Heart left ventricle (tissue), 16 donors: ENCODE results near the gene GPR12. TPM values are rescaled to one million over a fixed set of nuclear protein-coding genes. Genes with fewer than 3 reads are reported as not detected.

ENCODE experiments used
- ATAC-seq, 4 donors: fragments of 200-7000 bp; cut with Tn5 transposase; one replicate each; pipeline ENCODE4 v1.9.1; 2020 to 2022; ENCODE audit warnings: moderate library complexity in 4 of 4, mild to moderate bottlenecking in 3 of 4, moderate number of reproducible peaks in 1 of 4
- DNase-seq, 5 donors: peaks; one replicate each; pipeline ENCODE4 v3.0.0-alpha.2; 2020
- H3K27ac ChIP-seq, 12 donors: fragments of 200-600 bp; sonication (generic) in 4 of 12; one replicate each; pipeline versions ENCODE4 v1.5.0 to v1.8.0; 2016 to 2022; ENCODE audit warnings: mild to moderate bottlenecking in 2 of 12
- H3K27me3 ChIP-seq, 9 donors: fragments of 200-600 bp; sonication (generic) in 2 of 9; one replicate each; pipeline versions ENCODE4 v1.5.1 to v1.8.0; 2016 to 2022; ENCODE audit warnings: mild to moderate bottlenecking in 3 of 9
- H3K36me3 ChIP-seq, 9 donors: fragments of 200-600 bp; sonication (generic) in 2 of 9; one replicate each; pipeline versions ENCODE4 v1.5.0 to v1.8.0; 2018 to 2022; ENCODE audit warnings: mild to moderate bottlenecking in 2 of 9
- H3K4me1 ChIP-seq, 12 donors: fragments of 200-600 bp; sonication (generic) in 4 of 12; one replicate each; pipeline versions ENCODE4 v1.5.0 to v1.8.0; 2016 to 2022; ENCODE audit warnings: mild to moderate bottlenecking in 3 of 12
- H3K4me3 ChIP-seq, 12 donors: fragments of 200-600 bp; sonication (generic) in 4 of 12; one replicate each; pipeline versions ENCODE4 v1.5.0 to v1.8.0; 2017 to 2022; ENCODE audit warnings: mild to moderate bottlenecking in 9 of 12, moderate library complexity in 4 of 12
- H3K9me3 ChIP-seq, 12 donors: fragments of 200-600 bp; sonication (generic) in 4 of 12; one replicate each; pipeline versions ENCODE4 v1.5.0 to v1.8.0; 2016 to 2022; ENCODE audit warnings: mild to moderate bottlenecking in 1 of 12
- POLR2A ChIP-seq, 2 donors: fragments of 450-650 bp; IDR thresholded peaks; one replicate each; pipeline ENCODE4 v1.6.1; 2017; ENCODE audit warnings: antibody characterized with exemption in 2 of 2, mild to moderate bottlenecking in 2 of 2, moderate library complexity in 2 of 2
- WGBS, 4 donors: extraction: QIAGEN DNeasy Blood & Tissue Kit in 2 of 4; methylation state at CpG; one replicate each; pipeline versions ENCODE4 v1.1.5 to v1.1.7; 2013 to 2018; 5-methylcytosine and 5-hydroxymethylcytosine counted together
- intact Hi-C, 10 donors: fragments of 100-400 bp; cut with DNase I; formaldehyde crosslinking; loops; one replicate each; pipeline versions ENCODE4 v1.11.1 to v1.14.2; 2022
- polyA plus RNA-seq, 2 donors: library from polyadenylated mRNA; stranded (reverse); fragments of 200-250 nt; gene quantifications; one replicate each; pipeline ENCODE4 v1.2.3, GENCODE V29; 2013
- total RNA-seq, 9 donors: library from RNA; depleted of rRNA in 2 of 9; stranded (reverse); fragments of >200 nt in 2 of 9; fragmentation: NEBNext Ultra II Directional in 3 of 9; extraction: Animal tissue kit (Norgen Biotek cat#: 25700) in 3 of 9; gene quantifications; one replicate each; pipeline versions ENCODE4 v1.1.0 to v1.2.4, GENCODE V29; 2016 to 2023
- TF ChIP-seq, protein P1 (sequence below), 12 donors: fragments of 200-600 bp; sonication (generic) in 4 of 12; IDR thresholded peaks; one replicate each; pipeline versions ENCODE4 v1.5.0 to v1.8.0; 2018 to 2022; ENCODE audit warnings: antibody characterized with exemption in 12 of 12, mild to moderate bottlenecking in 5 of 12
- donor health status: ischemic (EF 13 %, LVEDD 7.1; RV severe dilation, severe dysfunction).
- donor health status: healthy with polysubstance abuse.
- donor health status: DM: no; HTN: yes; CAD: no.
- donor health status: DM: no; HTN: no; CAD: no.
- donor health status: ischemic (EF 25% LVEDD 6.9; RV normal size, moderate dysfunction).
- donor health status: ischemic (EF 25% LVEDD 5.7; RV mildly dilated, moderate dysfunction).
- donor health status: healthy.
- donor health status: DM: yes; HTN: yes; CAD: no.
- donor health status: ischemic (EF 35%, LVEDD 5.7; RV mildly dilated, moderate dysfunction).
- donor health status: nonischemic (EF 11% LVEDD 7.7; RV severe dilation, severe dysfunction).
- donor health status: DM: yes; HTN: yes; CAD: no.
- donor health status: PGD.
- donor health status: ischemic (EF 29% LVEDD 5.4; RV normal size, mild dysfunction).
- donor health status: nonischemic (EF 23%, LVEDD 6.1; RV moderate dilation, normal function).

Gene GPR12
- total and polyA plus RNA-seq, 11 donors = 0.01 to 0.20 (median 0.15) TPM; not detected in 4

DNA sequence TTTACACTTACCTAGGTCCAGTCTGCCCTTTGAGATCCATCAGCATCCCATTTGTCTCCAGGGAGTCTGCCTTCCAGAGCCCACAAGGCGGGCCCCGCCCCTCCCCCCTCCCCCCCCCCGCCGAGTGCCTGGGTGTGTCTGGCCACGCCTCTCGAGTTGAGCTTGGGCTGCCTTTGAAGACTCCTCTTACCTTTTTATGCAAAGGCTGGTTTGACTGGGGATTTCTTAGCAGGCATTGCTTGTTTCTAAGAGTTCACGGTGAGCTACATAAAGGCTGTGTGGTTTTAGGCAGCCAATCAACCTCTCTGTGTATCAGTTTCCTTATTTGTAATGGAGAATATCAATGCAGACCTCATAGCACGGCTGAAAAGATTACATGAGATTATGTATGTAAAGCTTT is 11.3 kb downstream of the GPR12 start:
- WGBS, 4 donors = 20 to 32% (median 27%) methylated on average over 8 of the region's 8 CpGs
- no peak for ATAC-seq
- Histone ChIP-seq H3K9me3 (no peaks in the 10 kb centered on the region), H3K4me1 (no peaks in the 10 kb centered on the region), H3K36me3 (no peaks in the 10 kb centered on the region), H3K27ac (no peak overlapping the region), H3K4me3 (no peak overlapping the region), H3K27me3 (peaks cover 0 to 35% (median 10%) of the 10 kb centered on the region in 9 donors)
- intact Hi-C loops = no loop called here
- DNase-seq = no peak
- TF ChIP-seq, protein P1, sequence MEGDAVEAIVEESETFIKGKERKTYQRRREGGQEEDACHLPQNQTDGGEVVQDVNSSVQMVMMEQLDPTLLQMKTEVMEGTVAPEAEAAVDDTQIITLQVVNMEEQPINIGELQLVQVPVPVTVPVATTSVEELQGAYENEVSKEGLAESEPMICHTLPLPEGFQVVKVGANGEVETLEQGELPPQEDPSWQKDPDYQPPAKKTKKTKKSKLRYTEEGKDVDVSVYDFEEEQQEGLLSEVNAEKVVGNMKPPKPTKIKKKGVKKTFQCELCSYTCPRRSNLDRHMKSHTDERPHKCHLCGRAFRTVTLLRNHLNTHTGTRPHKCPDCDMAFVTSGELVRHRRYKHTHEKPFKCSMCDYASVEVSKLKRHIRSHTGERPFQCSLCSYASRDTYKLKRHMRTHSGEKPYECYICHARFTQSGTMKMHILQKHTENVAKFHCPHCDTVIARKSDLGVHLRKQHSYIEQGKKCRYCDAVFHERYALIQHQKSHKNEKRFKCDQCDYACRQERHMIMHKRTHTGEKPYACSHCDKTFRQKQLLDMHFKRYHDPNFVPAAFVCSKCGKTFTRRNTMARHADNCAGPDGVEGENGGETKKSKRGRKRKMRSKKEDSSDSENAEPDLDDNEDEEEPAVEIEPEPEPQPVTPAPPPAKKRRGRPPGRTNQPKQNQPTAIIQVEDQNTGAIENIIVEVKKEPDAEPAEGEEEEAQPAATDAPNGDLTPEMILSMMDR (IDR thresholded peaks at IDR 0.05) = no peak
- no peak for TF ChIP-seq POLR2A (IDR thresholded peaks at IDR 0.05)

DNA sequence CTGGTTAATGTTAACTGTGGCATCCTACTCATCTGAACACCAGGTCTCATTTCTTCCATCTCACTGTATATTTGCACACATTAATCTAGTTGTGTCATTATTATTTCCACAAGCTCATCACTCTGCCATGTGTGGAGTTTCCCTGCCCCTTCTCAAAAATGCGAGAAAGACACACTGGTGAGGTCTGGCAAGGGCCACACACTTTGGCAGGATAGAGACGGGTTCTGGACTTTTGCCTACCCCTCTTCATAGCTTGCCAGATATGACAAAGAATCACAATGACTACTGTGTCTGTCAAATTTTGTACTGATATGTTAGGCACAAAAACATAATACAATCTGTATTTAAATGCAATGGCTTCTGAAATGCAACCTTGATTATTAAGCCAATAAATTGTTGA is 12.9 kb downstream of the GPR12 start:
- no peak overlapping the region for H3K27ac ChIP-seq
- WGBS, 4 donors = 53 to 63% (median 61%) methylated on average over 2 of the region's 2 CpGs
- H3K27me3 ChIP-seq = peaks cover 0 to 48% (median 15%) of the 10 kb centered on the region in 9 donors
- TF ChIP-seq, protein P1 (IDR thresholded peaks at IDR 0.05) = no peak
- TF ChIP-seq POLR2A (IDR thresholded peaks at IDR 0.05) = no peak
- no peak for DNase-seq
- no peak for ATAC-seq
- H3K9me3 ChIP-seq = no peaks in the 10 kb centered on the region
- H3K4me1 ChIP-seq = no peaks in the 10 kb centered on the region
- no peaks in the 10 kb centered on the region for H3K36me3 ChIP-seq
- no peak overlapping the region for H3K4me3 ChIP-seq
- intact Hi-C loops = no loop called here

DNA sequence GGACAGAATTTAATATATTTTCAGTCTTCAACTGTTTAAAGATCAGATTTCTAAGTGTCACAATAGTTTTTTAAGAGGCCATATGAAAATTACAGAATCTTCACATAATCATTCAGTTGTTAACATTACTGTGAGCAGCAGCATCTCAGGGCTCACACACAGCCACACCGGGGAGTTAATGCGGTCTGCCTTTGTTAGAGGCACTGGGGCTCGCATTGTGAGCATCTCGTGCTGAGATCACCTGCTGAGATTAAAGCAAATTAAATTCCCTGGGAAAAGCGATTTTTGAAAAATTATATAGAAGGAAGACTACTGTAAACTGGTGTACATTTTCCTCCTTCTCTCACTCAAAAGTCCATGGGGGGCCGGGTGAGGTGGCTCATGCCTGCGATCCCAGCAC is 16.6 kb downstream of the GPR12 start:
- Histone ChIP-seq H3K4me3 (no peak overlapping the region), H3K9me3 (peaks cover 0 to 3% (median 0%) of the 10 kb centered on the region in 12 donors), H3K4me1 (no peaks in the 10 kb centered on the region), H3K27me3 (peaks cover 0 to 73% (median 20%) of the 10 kb centered on the region in 9 donors), H3K27ac (no peak overlapping the region), H3K36me3 (no peaks in the 10 kb centered on the region)
- DNase-seq (no peak), ATAC-seq (no peak)
- intact Hi-C loops = no loop called here
- no peak for TF ChIP-seq POLR2A (IDR thresholded peaks at IDR 0.05)
- TF ChIP-seq, protein P1 (IDR thresholded peaks at IDR 0.05) = no peak
- 37 to 48% (median 42%) methylated on average over 7 of the region's 7 CpGs for WGBS, 4 donors

DNA sequence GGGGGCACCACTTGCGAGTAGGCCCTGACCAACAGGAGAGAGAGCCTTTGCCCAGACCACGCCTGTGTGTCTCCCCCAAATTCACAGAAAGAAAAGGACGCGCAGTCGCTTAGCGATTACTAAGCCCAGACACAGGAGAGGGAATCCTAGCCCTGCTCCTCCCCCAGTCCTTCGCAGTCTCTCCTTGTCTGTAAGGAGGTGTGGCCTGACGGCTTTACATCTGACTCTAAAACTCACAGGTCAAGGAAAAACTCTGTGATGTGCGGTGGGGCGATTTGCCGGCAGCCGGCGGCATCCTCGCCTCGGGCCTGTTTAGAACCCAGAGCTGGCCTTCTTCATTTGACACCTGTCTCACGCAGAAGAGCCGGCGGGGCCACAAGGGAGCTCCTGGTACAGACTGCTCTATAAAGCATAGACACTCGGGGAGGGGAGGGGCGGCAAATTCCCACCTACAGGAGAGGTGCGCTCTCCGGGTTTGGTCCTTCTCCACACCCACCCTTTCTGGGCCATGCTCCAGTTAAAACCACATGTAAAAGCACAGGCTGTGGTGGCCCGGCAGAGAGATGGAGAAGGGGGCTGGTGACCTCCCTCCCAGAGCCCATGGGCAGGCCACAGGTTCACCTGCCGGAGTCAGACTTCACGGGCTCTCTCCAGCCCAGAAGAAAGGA is 17.8 kb downstream of the GPR12 start:
- intact Hi-C loops = no loop called here
- TF ChIP-seq, protein P1 (IDR thresholded peaks at IDR 0.05) = no peak
- no peak for TF ChIP-seq POLR2A (IDR thresholded peaks at IDR 0.05)
- H3K27ac ChIP-seq = no peak overlapping the region
- H3K9me3 ChIP-seq = peaks cover 0 to 7% (median 0%) of the 10 kb centered on the region in 12 donors
- no peaks in the 10 kb centered on the region for H3K36me3 ChIP-seq
- ATAC-seq = no peak
- no peak for DNase-seq
- no peaks in the 10 kb centered on the region for H3K4me1 ChIP-seq
- no peak overlapping the region for H3K4me3 ChIP-seq
- WGBS, 4 donors = 20 to 30% (median 24%) methylated on average over 24 to 25 of the region's 25 CpGs
- H3K27me3 ChIP-seq = peaks cover 0 to 70% (median 20%) of the 10 kb centered on the region in 9 donors
